H9 (cell line): Measurements from ENCODE around the gene PNMT. TPM values are rescaled to one million over a fixed set of nuclear protein-coding genes. Genes with fewer than 3 reads are reported as not detected.
A peak's percentile ranks its signal among the peaks of the same experiment; 100 is the strongest.

ENCODE experiments used
- DNase-seq: peaks from one replicate; pipeline ENCODE4 v3.0.0-alpha.2; 2017
- H2AFZ ChIP-seq: one replicate; pipeline ENCODE4 v1.6.1; 2013; ENCODE audit warnings: mild to moderate bottlenecking, low read length, control low read depth, moderate library complexity
- H2AK5ac ChIP-seq: 2 replicates; pipeline ENCODE4 v1.6.1; 2013; ENCODE audit warnings: low read length, control low read depth, mixed read lengths; ENCODE audit not compliant: insufficient read length
- H2BK120ac ChIP-seq: one replicate; pipeline ENCODE4 v1.6.1; 2013; ENCODE audit warnings: low read depth, mild to moderate bottlenecking, low read length, control low read depth, inconsistent platforms; ENCODE audit not compliant: poor library complexity, severe bottlenecking
- H2BK12ac ChIP-seq: 2 replicates; pipeline ENCODE4 v1.6.1; 2013; ENCODE audit warnings: low read length, control low read depth, mixed read lengths, low read depth; ENCODE audit not compliant: insufficient read length
- H2BK15ac ChIP-seq: 2 replicates; pipeline ENCODE4 v1.6.1; 2013; ENCODE audit warnings: low read depth, low read length, control low read depth
- H2BK20ac ChIP-seq: one replicate; pipeline ENCODE4 v1.6.1; 2013; ENCODE audit warnings: low read depth, mild to moderate bottlenecking, low read length, control low read depth, inconsistent platforms; ENCODE audit not compliant: poor library complexity, severe bottlenecking
- H2BK5ac ChIP-seq: 2 replicates; pipeline ENCODE4 v1.6.1; 2013; ENCODE audit warnings: low read length, control low read depth, mixed read lengths; ENCODE audit not compliant: insufficient read length
- H3K14ac ChIP-seq: 2 replicates; pipeline ENCODE4 v1.6.1; 2013; ENCODE audit warnings: low read length, control low read depth; ENCODE audit not compliant: insufficient read depth
- H3K18ac ChIP-seq: 2 replicates; pipeline ENCODE4 v1.6.1; 2013; ENCODE audit warnings: low read depth, mild to moderate bottlenecking, mixed read lengths, low read length, control low read depth; ENCODE audit not compliant: insufficient read length
- H3K23ac ChIP-seq: 2 replicates; pipeline ENCODE4 v1.6.1; 2013; ENCODE audit warnings: low read length, control low read depth, mixed read lengths, low read depth; ENCODE audit not compliant: insufficient read length
- H3K23me2 ChIP-seq: 2 replicates; pipeline ENCODE4 v1.6.1; 2013; ENCODE audit warnings: low read depth, mild to moderate bottlenecking, mixed read lengths, low read length, control low read depth; ENCODE audit not compliant: insufficient read length, poor library complexity, severe bottlenecking
- H3K27ac ChIP-seq: 2 replicates; pipeline ENCODE4 v1.5.1; 2013; ENCODE audit warnings: low read length, control low read depth, mixed read lengths, low read depth; ENCODE audit not compliant: insufficient read length
- H3K27me3 ChIP-seq: 2 replicates; pipeline ENCODE4 v1.6.1; 2013; ENCODE audit warnings: low read length, control low read depth, inconsistent platforms; ENCODE audit not compliant: insufficient read depth
- H3K4ac ChIP-seq: 2 replicates; pipeline ENCODE4 v1.6.1; 2013; ENCODE audit warnings: low read depth, mild to moderate bottlenecking, control low read depth, inconsistent platforms, low read length, moderate library complexity
- H3K4me1 ChIP-seq: 2 replicates; pipeline ENCODE4 v1.6.1; 2013; ENCODE audit warnings: low read length, control low read depth, inconsistent platforms; ENCODE audit not compliant: insufficient read depth
- H3K4me2 ChIP-seq: 2 replicates; pipeline ENCODE4 v1.6.1; 2013; ENCODE audit warnings: low read length, control low read depth, mixed read lengths; ENCODE audit not compliant: insufficient read length, insufficient read depth
- H3K56ac ChIP-seq: 2 replicates; pipeline ENCODE4 v1.6.1; 2013; ENCODE audit warnings: low read depth, mild to moderate bottlenecking, mixed read lengths, low read length, control low read depth; ENCODE audit not compliant: insufficient read length
- H3K79me1 ChIP-seq: 2 replicates; pipeline ENCODE4 v1.6.1; 2013; ENCODE audit warnings: low read depth, mild to moderate bottlenecking, moderate library complexity, low read length, control low read depth, inconsistent platforms; ENCODE audit not compliant: insufficient read depth, poor library complexity, severe bottlenecking
- H3K79me2 ChIP-seq: 2 replicates; pipeline ENCODE4 v1.6.1; 2013; ENCODE audit warnings: low read length, control low read depth, inconsistent platforms; ENCODE audit not compliant: insufficient read depth
- H3K9ac ChIP-seq: 2 replicates; pipeline ENCODE4 v1.6.1; 2013; ENCODE audit warnings: low read length, control low read depth, mixed read lengths; ENCODE audit not compliant: insufficient read length; ENCODE audit errors: extremely low read depth
- H3K9me3 ChIP-seq: one replicate; pipeline ENCODE4 v1.6.1; 2013; ENCODE audit warnings: low read depth, low read length, inconsistent platforms; ENCODE audit not compliant: control insufficient read depth
- H3T11ph ChIP-seq: one replicate; pipeline ENCODE4 v1.6.1; 2013; ENCODE audit warnings: mild to moderate bottlenecking, low read length, control low read depth, inconsistent platforms
- H4K20me1 ChIP-seq: one replicate; pipeline ENCODE4 v1.6.1; 2013; ENCODE audit not compliant: control insufficient read depth, insufficient read length, insufficient read depth
- H4K5ac ChIP-seq: 2 replicates; pipeline ENCODE4 v1.6.1; 2013; ENCODE audit warnings: low read depth, mild to moderate bottlenecking, mixed read lengths, low read length, control low read depth; ENCODE audit not compliant: insufficient read length
- H4K8ac ChIP-seq: replicated peaks from 2 replicates; pipeline ENCODE4 v1.6.1; 2013; ENCODE audit warnings: low read length, control low read depth, mixed read lengths, low read depth; ENCODE audit not compliant: insufficient read length
- H4K91ac ChIP-seq: 2 replicates; pipeline ENCODE4 v1.6.1; 2013; ENCODE audit warnings: low read depth, mild to moderate bottlenecking, moderate library complexity, mixed read lengths, low read length, control low read depth; ENCODE audit not compliant: insufficient read length
- H3K27ac Mint-ChIP-seq, 3 experiments: 2 replicates in 2 of 3; 3 replicates in 1 of 3; pipeline ENCODE4 v1.8.0; 2020 to 2021; ENCODE audit warnings: mixed read lengths in 3 of 3, mild to moderate bottlenecking in 1 of 3, moderate library complexity in 1 of 3
- H3K27me3 Mint-ChIP-seq: 2 replicates; pipeline ENCODE4 v1.8.0; 2021; ENCODE audit warnings: low read depth, mild to moderate bottlenecking, moderate library complexity, mixed read lengths
- H3K36me3 Mint-ChIP-seq, 3 experiments: 2 replicates in 2 of 3; 3 replicates in 1 of 3; pipeline ENCODE4 v1.8.0; 2020 to 2021; ENCODE audit warnings: low read depth in 3 of 3, mixed read lengths in 3 of 3; ENCODE audit not compliant: insufficient read depth in 1 of 3
- H3K4me1 Mint-ChIP-seq, 2 experiments: 2 replicates each; pipeline ENCODE4 v1.8.0; 2020; ENCODE audit warnings: mixed read lengths in 2 of 2
- H3K4me3 Mint-ChIP-seq, 2 experiments: 2 replicates in 1 of 2; 3 replicates in 1 of 2; pipeline ENCODE4 v1.8.0; 2020 to 2021; ENCODE audit warnings: mild to moderate bottlenecking in 2 of 2, mixed read lengths in 2 of 2, moderate library complexity in 1 of 2
- H3K9me3 Mint-ChIP-seq, 2 experiments: 2 replicates in 1 of 2; 3 replicates in 1 of 2; pipeline ENCODE4 v1.8.0; 2020; ENCODE audit warnings: mild to moderate bottlenecking in 2 of 2, mixed read lengths in 2 of 2, moderate library complexity in 1 of 2
- WGBS: extraction: QIAGEN DNeasy Blood & Tissue Kit; methylation state at CpG from one replicate; pipeline ENCODE4 v1.1.7; 2013; ENCODE audit warnings: missing lambda C conversion rate, low lambda C conversion rate, mixed read lengths; ENCODE audit not compliant: insufficient read length; ENCODE audit errors: extremely low coverage; 5-methylcytosine and 5-hydroxymethylcytosine counted together
- total RNA-seq: library from RNA; stranded (reverse); gene quantifications from 2 replicates; pipeline ENCODE4 v1.2.1, GENCODE V29; 2021
- TF ChIP-seq, protein P1 (sequence below): fragments of 200-600 bp; sonication (generic); conservative IDR thresholded peaks from 3 replicates; pipeline ENCODE4 v1.8.0; 2021; ENCODE audit warnings: antibody characterized with exemption, mild to moderate bottlenecking

The PNMT gene
- total RNA-seq, 1 experiment from 2014 or later, result 2.1 TPM

GRCh38 chr17:39701012-39701783, 32.9 kb downstream of the PNMT start:
- Mint-ChIP-seq H3K9me3 (no peaks in the 10 kb centered on the region), H3K27ac (peak overlapping the region; percentile 68 to 88 (median 76); a peak in 6 of 7 replicates), H3K4me3 (peak overlapping the region; percentile 92 to 97), H3K36me3 (peaks cover 9 to 33% (median 24%) of the 10 kb centered on the region in 3 experiments), H3K27me3 (no peaks in the 10 kb centered on the region; the same call in 1 of the 2 replicates), H3K4me1 (peaks cover 67 to 78% of the 10 kb centered on the region in 2 experiments)
- Histone ChIP-seq H3K79me1 (no peaks in the 10 kb centered on the region), H2BK15ac (no peak overlapping the region), H2BK12ac (no peak overlapping the region), H4K8ac (no peak overlapping the region), H3K9me3 (no peaks in the 10 kb centered on the region), H2AFZ (no peak overlapping the region), H3K18ac (no peak overlapping the region), H3K4me1 (peaks cover 24% of the 10 kb centered on the region), H3K23ac (no peak overlapping the region), H3K79me2 (peaks cover 47% of the 10 kb centered on the region), H4K5ac (no peak overlapping the region), H3K27ac (no peak overlapping the region), H3K23me2 (peaks cover 8% of the 10 kb centered on the region), H4K91ac (no peak overlapping the region), H3T11ph (no peak overlapping the region), H2AK5ac (no peak overlapping the region), H3K4ac (no peak overlapping the region), H3K27me3 (no peaks in the 10 kb centered on the region), H3K9ac (peak overlapping the region; percentile 61), H4K20me1 (no peaks in the 10 kb centered on the region), H3K14ac (no peak overlapping the region), H2BK5ac (no peak overlapping the region), H2BK20ac (no peak overlapping the region), H2BK120ac (no peak overlapping the region), H3K56ac (no peak overlapping the region), H3K4me2 (peak overlapping the region; percentile 95)
- no CpG with 5 or more reads among the region's 10 CpGs for WGBS
- TF ChIP-seq, protein P1, sequence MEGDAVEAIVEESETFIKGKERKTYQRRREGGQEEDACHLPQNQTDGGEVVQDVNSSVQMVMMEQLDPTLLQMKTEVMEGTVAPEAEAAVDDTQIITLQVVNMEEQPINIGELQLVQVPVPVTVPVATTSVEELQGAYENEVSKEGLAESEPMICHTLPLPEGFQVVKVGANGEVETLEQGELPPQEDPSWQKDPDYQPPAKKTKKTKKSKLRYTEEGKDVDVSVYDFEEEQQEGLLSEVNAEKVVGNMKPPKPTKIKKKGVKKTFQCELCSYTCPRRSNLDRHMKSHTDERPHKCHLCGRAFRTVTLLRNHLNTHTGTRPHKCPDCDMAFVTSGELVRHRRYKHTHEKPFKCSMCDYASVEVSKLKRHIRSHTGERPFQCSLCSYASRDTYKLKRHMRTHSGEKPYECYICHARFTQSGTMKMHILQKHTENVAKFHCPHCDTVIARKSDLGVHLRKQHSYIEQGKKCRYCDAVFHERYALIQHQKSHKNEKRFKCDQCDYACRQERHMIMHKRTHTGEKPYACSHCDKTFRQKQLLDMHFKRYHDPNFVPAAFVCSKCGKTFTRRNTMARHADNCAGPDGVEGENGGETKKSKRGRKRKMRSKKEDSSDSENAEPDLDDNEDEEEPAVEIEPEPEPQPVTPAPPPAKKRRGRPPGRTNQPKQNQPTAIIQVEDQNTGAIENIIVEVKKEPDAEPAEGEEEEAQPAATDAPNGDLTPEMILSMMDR, result no peak
- no peak for DNase-seq
